Measurements from ENCODE around the gene CHRM2. TPM values are rescaled to one million over a fixed set of nuclear protein-coding genes. Genes with fewer than 3 reads are reported as not detected.

The CHRM2 gene
- polyA plus RNA-seq, 2 of the 4 experiments (the other 2 are of a cell fraction): not detected

- POLR2A ChIA-PET: no interaction called here
- no peaks in the 10 kb centered on the region for H3K4me1 ChIP-seq
- no peaks in the 10 kb centered on the region for H3K9me3 ChIP-seq
- DNase-seq (ENCODE audit: low read depth in 1 of 2, low spot score in 1 of 2): no peak
- H3K27ac ChIP-seq: no peak overlapping the region
- TF ChIP-seq JUN (IDR thresholded peaks at IDR 0.05): no peak
- TF ChIP-seq BHLHE40 (IDR thresholded peaks at IDR 0.05; ENCODE audit: low read depth, low read length): no peak
- TF ChIP-seq HES2 (IDR thresholded peaks at IDR 0.05): no peak
- no peak for TF ChIP-seq TP53 (CRISPR knock-in tag; IDR thresholded peaks at IDR 0.05)
- TF ChIP-seq ZNF302 (CRISPR knock-in tag; IDR thresholded peaks at IDR 0.05): no peak
- no peak for TF ChIP-seq ZSCAN20 (CRISPR knock-in tag; IDR thresholded peaks at IDR 0.05)
- TF ChIP-seq ZC3H11A (IDR thresholded peaks at IDR 0.05): no peak
- TF ChIP-seq EHF (CRISPR knock-in tag; IDR thresholded peaks at IDR 0.05): no peak
- TF ChIP-seq MAFK (IDR thresholded peaks at IDR 0.05; ENCODE audit: partially characterized antibody): no peak
- no peak for TF ChIP-seq HOXA7 (CRISPR knock-in tag; IDR thresholded peaks at IDR 0.05)
- TF ChIP-seq REST (IDR thresholded peaks at IDR 0.05): no peak
- FAIRE-seq: no peak
- no peak overlapping the region for H3K4me3 ChIP-seq
- CTCF ChIA-PET: no interaction called here
- H3K4me2 ChIP-seq: no peak overlapping the region
- ATAC-seq: no peak
Observed at GRCh38 chr7:136925556-136925955, 57.1 kb downstream of the CHRM2 start.

- no peaks in the 10 kb centered on the region for H3K4me1 ChIP-seq
- 3% methylated on average over 3 of the region's 3 CpGs for WGBS (ENCODE audit: missing lambda C conversion rate)
- CTCF ChIA-PET: no interaction called here
- H3K9me3 ChIP-seq: no peaks in the 10 kb centered on the region
- ATAC-seq (no peak), DNase-seq (ENCODE audit: low read depth in 1 of 2, low spot score in 1 of 2) (no peak), FAIRE-seq (no peak)
- no peak overlapping the region for H3K27ac ChIP-seq
- POLR2A ChIA-PET: no interaction called here
- no peak for TF ChIP-seq ESRRA (IDR thresholded peaks at IDR 0.05; ENCODE audit: borderline replicate concordance, low read length)
- no peak for TF ChIP-seq CBX2 (IDR thresholded peaks at IDR 0.05; ENCODE audit: borderline replicate concordance, low read depth)
- no peak for TF ChIP-seq REST (IDR thresholded peaks at IDR 0.05)
- no peak for TF ChIP-seq CBX8 (IDR thresholded peaks at IDR 0.05)
- no peak for TF ChIP-seq MAFK (IDR thresholded peaks at IDR 0.05; ENCODE audit: partially characterized antibody)
- no peak for TF ChIP-seq RCOR1 (IDR thresholded peaks at IDR 0.05; ENCODE audit: low read depth, low read length)
- no peak for TF ChIP-seq BHLHE40 (IDR thresholded peaks at IDR 0.05; ENCODE audit: low read depth, low read length)
- TF ChIP-seq FOSL2 (IDR thresholded peaks at IDR 0.05): no peak
- no peak for TF ChIP-seq FOSL2 (CRISPR knock-in tag; IDR thresholded peaks at IDR 0.05)
- no peak for TF ChIP-seq USF2 (IDR thresholded peaks at IDR 0.05)
- TF ChIP-seq EHF (CRISPR knock-in tag; IDR thresholded peaks at IDR 0.05): no peak
- TF ChIP-seq HOXB5 (CRISPR knock-in tag; IDR thresholded peaks at IDR 0.05): no peak
- no peak for TF ChIP-seq MAZ (IDR thresholded peaks at IDR 0.05; ENCODE audit: borderline replicate concordance, low read depth, low read length)
- TF ChIP-seq TP53 (CRISPR knock-in tag; IDR thresholded peaks at IDR 0.05): no peak
- no peak overlapping the region for H3K4me3 ChIP-seq
- no peak overlapping the region for H3K4me2 ChIP-seq
Observed at GRCh38 chr7:136931169-136931867, 62.9 kb downstream of the CHRM2 start.

All from A549 (cell line).